Measurements from ENCODE around the gene MMP15.

DNA sequence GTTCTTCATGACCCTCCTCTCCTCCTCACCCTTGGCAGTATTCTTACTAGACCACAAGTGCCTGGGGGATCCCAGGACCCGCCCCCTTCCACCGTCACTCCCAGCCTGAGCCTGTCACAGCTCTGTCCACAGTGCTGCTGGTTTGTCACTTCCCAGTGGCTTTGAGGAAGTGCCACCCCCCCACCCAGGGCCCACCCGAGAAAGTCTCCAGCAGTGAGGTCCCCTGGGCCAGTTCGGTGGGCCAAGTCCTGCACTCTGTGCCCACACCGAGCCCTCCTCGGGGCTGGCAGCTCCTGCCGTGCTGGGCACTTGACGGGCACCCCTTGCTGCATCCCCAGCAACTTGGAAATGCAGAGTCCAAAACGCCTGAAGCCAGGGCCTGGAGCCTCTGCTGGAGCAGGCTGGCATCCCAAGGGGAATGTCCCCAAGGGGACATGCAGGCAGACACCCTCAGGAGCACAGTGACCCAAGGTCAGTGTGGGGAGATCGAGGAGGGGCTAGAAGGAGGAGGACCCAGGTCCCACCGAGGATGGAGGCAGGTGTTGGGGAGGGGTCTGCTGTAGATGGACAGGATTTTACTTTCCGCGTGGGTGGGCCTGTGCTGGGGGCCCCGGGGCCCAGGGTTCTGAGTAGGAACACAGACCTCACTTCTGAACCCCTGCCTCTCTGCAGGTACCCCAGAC is 15.5 kb downstream of the MMP15 start:
- no peak for TF ChIP-seq EZH2 (IDR thresholded peaks at IDR 0.05; ENCODE audit: low read length)
- TF ChIP-seq, protein P1, sequence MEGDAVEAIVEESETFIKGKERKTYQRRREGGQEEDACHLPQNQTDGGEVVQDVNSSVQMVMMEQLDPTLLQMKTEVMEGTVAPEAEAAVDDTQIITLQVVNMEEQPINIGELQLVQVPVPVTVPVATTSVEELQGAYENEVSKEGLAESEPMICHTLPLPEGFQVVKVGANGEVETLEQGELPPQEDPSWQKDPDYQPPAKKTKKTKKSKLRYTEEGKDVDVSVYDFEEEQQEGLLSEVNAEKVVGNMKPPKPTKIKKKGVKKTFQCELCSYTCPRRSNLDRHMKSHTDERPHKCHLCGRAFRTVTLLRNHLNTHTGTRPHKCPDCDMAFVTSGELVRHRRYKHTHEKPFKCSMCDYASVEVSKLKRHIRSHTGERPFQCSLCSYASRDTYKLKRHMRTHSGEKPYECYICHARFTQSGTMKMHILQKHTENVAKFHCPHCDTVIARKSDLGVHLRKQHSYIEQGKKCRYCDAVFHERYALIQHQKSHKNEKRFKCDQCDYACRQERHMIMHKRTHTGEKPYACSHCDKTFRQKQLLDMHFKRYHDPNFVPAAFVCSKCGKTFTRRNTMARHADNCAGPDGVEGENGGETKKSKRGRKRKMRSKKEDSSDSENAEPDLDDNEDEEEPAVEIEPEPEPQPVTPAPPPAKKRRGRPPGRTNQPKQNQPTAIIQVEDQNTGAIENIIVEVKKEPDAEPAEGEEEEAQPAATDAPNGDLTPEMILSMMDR (optimal IDR thresholded peaks at IDR 0.05 in 1 of 3, IDR thresholded peaks at IDR 0.05 in 1 of 3, conservative IDR thresholded peaks at IDR 0.05 in 1 of 3; ENCODE audit: extremely low read depth in 1 of 3, insufficient read depth in 2 of 3, low read length in 3 of 3): no peak

All from keratinocyte (primary cell).